RCC 7860 (cell line): ENCODE results near the gene FAM110D.

Experiments
- DNase-seq: peaks from one replicate; pipeline ENCODE4 v3.0.0-alpha.2; 2015; ENCODE audit warnings: low spot score
- FAIRE-seq: peaks from 2 replicates; lab custom pipeline; 2012; peaks lifted over from hg19 to GRCh38; lab: Jason Lieb, UNC

FAM110D gene

DNA sequence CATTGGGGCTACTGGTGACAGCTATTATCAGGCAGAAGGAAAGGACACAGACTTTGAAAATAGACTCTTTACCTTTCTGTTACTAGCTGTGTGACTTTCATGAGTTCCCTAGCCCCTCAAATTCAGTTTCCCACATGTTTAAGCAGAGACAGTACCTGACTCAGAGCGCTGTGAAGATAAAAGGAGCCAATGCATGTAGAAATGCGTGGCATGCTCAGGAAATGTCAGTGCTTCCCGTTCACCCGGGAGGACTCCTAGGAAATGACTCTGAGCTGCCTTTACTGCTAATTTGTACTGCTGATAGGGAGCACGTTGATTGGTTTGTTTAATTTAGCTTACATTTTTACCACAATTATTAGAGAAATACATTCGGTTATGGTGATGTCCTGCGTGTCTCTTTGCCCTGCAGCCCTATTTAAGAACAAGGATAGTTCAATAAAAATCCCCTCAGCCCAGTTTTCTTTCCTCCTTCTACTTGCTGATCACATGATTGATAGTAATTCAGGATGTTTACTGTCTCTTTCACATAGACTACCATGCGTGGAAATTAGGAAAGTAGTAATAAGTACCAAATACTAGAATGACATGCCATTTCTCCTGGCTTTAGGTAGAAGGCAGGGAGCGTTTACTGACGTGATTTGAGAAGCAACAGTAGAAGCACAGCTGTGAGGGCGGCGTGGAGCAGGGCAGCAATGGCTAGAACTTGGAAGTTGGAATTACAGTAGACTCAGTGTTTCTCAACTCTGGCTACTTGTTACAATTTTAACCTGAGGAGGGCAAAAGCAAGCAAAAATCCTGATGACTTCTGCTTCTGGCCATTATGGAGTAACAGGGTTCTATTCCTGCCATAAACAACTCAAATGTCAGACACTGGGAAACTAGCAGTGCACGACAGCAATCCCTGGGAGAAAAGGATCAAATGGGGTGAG lies 31.4 kb upstream of the FAM110D start:
- DNase-seq (no peak), FAIRE-seq (no peak)

DNA sequence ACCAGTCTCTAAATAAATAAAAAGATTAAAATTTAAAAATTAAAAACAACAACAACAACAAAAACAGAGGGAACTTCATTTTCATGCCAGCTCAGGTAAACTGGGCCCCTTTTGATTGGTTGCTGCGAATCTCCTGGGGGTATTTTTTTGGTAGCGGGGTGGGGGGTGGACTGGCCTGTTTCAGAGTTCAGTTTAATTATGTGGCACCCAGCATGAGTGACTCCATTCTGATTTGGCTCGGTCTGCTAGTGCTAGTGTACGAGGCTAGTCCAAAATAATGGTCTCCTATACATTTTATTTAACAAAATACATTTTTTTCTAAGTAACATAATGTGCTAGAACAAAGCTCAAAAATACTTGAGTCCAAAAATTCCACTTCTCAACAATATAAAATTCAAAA lies 29.1 kb upstream of the FAM110D start:
- no peak for DNase-seq
- FAIRE-seq, result no peak

- FAIRE-seq, result no peak
- DNase-seq, result no peak
Measured at GRCh38 chr1:26130695-26131094, 28.2 kb upstream of the FAM110D start.

- no peak for DNase-seq
- no peak for FAIRE-seq
Measured at GRCh38 chr1:26132128-26132833, 26.6 kb upstream of the FAM110D start.

- FAIRE-seq, result no peak
- DNase-seq, result no peak
Measured at GRCh38 chr1:26132834-26133167, 26.1 kb upstream of the FAM110D start.

GRCh38 chr1:26134466-26134865 lies 24.4 kb upstream of the FAM110D start:
- DNase-seq (no peak), FAIRE-seq (no peak)

DNA sequence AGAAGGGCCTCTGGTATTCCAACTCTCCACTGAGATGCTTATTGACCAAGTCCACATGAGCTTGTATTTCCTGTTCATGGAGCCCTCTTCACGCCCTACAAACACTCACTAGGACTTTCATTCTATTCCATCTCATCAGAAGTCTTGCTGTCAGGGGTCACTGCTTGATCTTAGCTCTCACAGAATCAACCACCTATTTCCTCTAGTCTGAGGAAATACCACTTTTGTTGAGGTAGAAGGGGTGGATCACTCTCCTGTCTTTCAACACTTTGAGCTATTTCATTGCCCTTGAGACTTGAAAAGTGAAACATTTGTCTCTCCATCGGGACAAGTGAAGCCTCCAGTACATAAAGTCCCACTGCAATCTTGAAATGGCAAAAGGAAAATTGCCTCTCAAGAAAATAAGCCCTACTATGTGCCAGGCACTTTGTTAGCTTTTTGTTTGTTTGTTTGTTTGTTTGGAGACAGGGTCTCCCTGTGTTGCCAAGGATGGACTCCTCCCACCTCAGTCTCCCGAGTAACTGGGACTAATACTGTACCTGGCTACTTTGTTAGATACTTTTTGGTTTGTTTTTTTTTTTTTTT lies 19.8 kb upstream of the FAM110D start:
- FAIRE-seq, result no peak

DNA sequence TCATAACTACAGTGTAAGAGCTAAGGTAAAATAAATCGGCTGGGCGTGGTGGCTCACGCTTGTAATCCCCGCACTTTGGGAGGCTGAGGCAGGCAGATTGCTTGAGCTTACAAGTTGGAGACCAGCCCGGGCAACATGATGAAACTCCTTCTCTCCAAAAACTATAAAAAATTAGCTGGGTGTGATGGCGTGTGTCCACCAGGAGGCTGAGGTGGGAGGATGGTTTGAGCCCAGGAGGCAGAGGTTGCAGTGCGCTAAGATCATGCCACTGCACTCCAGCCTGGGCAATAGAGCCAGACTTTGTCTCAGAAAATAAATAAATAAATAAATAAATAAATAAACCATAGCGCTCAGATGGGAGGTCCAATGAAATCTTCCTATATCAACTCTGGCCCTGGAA lies 16.7 kb upstream of the FAM110D start:
- DNase-seq, result no peak
- FAIRE-seq, result no peak

More for the DNA sequence above, 19.8 kb upstream of the FAM110D start:
- DNase-seq, result no peak

DNA sequence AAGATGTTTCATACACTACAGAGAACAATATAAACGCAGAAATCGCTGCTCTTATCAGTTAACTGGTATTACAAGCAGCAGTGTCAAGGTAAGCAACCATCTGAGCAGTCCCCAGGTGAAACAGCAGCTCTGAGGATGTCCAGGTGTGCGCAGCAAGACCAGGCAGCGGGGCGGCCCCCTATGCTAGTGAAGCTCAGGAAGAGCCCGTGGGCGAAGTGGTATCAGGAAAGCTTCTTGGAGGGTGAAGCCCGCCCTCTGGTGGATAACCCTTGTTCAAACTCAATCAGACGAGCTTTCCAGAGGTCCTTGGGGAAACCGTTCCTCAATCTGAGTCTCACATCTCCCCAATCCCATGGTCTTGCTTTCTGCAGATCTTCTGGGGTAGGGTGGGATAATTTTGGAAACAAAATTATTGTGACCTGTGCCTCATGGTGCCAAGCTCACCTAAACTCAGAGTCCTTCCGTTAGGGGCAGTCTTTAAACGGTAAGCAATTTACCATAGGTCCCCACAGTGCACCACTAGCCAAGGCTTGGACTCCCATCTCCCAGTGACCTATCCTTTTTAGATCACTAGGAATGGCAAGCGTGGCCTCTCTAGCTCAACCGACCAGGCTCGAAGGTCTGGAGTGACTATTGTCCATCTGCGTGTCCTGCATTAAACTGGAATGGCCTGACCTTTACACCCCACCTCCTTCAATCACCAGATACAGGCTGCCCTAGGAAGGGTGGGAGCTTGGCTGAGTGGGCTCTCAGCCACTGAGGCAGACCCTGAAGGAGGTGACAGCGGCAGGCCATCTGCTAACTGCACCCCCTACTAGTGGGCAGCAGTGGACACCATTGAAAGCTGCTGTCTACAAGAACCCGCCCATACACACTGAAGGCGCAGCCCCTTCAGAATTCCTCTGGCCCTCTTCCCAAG lies 13.6 kb upstream of the FAM110D start:
- FAIRE-seq (no peak), DNase-seq (peak; percentile 66)

DNA sequence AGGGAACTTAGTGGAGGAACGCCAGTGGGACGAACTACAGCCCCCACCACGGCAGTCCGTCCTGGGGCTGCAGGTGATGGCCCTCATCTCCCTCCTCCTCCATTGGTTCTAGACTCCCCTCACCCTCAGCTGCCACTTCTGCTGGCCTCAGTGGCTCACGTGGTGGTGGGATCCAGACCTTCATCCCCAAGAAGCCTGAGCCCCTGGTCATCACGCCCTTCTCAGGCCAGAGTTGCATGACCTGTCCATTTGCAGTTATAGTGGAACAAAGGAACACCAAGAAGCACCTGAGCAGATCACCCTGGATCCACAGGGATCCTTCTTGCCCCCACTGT lies 13.0 kb upstream of the FAM110D start:
- DNase-seq (no peak), FAIRE-seq (no peak)

- no peak for FAIRE-seq
- no peak for DNase-seq
Measured at GRCh38 chr1:26148887-26149286, 10.0 kb upstream of the FAM110D start.

DNA sequence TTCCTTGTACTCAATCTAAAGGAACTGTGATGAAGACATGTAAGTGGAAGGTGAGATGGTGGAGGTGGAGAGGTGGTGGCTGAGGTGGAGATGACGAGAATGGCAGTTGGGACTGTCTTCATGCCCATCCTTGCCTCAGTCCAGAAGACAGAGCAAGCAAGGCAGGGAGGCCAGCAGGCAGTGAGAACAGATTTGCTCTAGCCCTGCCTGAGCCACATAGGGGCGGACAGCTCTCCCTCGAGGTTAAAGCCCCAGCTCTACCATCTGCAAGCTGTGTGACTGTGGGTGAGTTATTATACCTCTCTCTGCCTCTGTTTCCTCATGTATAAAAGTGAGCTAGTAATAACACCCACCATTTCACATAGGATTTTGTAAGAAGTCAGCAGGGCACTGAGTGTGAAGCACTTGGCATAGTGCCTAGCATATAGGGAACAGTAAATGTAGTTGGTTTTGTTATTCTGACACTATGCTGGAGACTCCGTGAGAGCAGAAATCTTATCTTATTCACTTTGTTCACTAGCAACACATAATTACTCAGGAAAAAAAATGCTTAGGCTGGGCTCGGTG lies 4.8 kb upstream of the FAM110D start:
- FAIRE-seq (no peak), DNase-seq (no peak)

DNA sequence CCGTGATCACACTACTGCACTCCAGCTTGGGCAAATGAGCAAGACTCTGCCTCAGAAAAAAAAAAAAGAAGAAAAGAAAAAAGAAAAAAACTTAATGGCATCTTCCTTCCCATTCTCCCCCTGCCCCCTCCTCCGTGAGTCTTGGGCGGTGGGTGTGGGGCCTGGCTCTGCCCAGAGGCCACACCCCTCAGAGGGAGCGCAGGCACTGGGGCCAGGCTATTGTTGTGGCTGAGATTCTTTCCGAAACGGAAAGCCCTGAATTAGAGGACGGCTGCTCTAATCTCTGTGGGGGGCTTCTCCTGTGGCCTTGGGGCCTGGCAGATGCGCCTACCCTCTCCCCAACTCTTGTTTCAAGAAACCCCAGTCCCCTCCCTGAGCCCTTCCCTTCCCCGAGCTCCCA lies 4.1 kb upstream of the FAM110D start:
- no peak for FAIRE-seq
- no peak for DNase-seq

GRCh38 chr1:26155370-26156284 lies 3.3 kb upstream of the FAM110D start:
- FAIRE-seq (no peak), DNase-seq (no peak)

DNA sequence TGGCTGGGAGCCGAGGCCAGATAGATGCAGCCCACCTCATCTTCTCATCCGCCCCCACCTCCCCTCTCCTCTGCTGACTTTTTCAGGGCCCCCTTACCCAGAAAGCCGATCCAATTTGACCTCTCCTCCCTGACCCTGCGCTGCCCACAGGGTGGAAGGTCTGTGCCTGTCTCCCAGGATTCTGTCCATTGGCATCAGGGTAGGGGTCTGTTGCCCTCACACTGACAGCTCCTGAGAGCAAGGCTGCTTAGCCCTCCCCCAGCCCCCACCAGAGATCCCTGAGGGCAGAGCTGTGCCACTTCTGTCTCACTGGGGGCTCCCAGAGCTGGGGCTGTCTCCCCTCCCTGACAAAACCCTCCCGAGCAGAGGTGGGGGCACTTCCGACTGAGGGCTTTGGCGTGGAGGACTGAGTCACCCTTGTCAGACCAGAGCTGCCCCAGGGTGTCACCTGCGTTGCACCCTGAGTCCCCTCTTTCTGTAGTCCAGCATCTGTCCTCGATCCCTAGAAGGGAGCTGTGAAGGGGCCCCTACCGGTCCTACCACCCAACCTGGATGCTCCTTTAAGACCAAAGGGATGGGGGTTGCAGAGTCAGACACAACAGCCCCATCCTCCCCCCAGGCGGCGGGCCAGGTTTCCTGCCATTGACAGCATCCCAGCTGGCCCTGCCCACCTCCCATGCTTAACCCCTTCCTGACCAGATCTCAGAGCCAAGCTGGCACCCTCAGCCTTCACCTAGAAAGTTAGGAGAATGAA lies 2.4 kb upstream of the FAM110D start:
- DNase-seq, result no peak
- no peak for FAIRE-seq

DNA sequence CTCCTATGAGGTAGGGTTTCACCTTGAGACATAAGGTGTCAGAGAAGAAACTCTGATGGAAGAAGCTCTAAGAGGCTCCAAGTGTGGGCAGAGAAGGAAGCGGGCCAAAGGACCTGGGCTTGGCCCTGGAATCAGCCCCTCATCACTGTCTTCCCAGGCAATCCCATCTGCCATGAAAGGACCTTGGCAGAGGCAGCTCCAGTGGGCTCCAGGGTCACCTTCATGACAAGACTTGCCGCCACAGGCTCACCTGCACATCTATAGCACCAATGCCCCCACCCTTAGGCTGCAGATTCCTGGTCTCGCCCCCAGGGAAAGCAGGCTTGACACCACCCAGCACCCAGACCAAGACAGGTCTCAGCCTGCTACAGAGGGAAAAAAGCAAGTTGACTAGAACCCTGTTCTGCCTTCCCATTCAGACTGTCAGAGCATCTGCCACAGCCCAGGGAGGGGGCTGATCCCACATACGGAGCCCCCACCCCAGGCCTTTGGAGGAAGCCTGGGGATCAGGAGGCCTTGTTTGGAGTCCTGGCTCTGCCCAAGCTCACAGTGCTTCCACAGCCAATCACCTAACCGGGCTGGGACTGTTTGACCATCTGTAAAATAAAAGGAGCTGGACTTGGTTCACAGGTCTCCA lies 490 bp upstream of the FAM110D start:
- DNase-seq (no peak), FAIRE-seq (no peak)

DNA sequence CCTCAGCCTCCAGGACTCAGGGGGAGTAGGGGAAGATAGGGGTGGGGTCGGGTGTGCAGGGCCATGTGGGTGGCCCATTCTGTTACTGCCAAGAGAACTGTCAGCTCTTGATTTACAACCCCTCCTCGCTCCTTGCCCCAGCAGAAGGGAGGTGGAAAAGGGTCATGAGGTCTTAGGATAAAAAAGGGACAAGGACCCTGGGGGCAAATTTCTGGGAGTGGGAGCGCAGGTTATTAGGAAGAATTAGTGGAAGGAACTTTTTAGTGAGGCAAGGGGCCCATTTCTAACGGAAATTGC lies 812 bp downstream of the FAM110D start:
- FAIRE-seq, result no peak

GRCh38 chr1:26160527-26161414 lies 1.9 kb downstream of the FAM110D start:
- no peak for DNase-seq
- no peak for FAIRE-seq

More for the DNA sequence above, 812 bp downstream of the FAM110D start:
- DNase-seq, result no peak
